ENCODE results near the gene ATP8B4. TPM values are rescaled to one million over a fixed set of nuclear protein-coding genes. Genes with fewer than 3 reads are reported as not detected.

ATP8B4 gene
- total and polyA plus RNA-seq, 2 donors (not counting 3 experiments of a cell fraction or from before 2014, with no cell fraction given): not detected

GRCh38 chr15:49823987-49824774 lies 294.9 kb downstream of the ATP8B4 start:
- dilution Hi-C loops (cut with MboI; ENCODE audit: extremely low pct_ligation_motif_present, low sequenced_read_pairs) (no loop called here), intact Hi-C loops (cut with micrococcal nuclease) (no loop called here)
- FAIRE-seq (no peak), DNase-seq (ENCODE audit: low read depth, low spot score) (no peak)
- Histone ChIP-seq H3K4me3 (replicated peaks in 1 of 3; ENCODE audit: insufficient read depth in 1 of 3, low read depth in 1 of 3, low read length in 3 of 3) (no peak overlapping the region), H3K9ac (replicated peaks; ENCODE audit: extremely low read depth, insufficient read depth, low read length) (no peak overlapping the region), H3K27me3 (ENCODE audit: control insufficient read depth in 2 of 2, insufficient read depth in 2 of 2, low read length in 2 of 2) (no peaks in the 10 kb centered on the region), H2AFZ (ENCODE audit: low read depth, low read length) (no peak overlapping the region), H3K9me1 (replicated peaks; ENCODE audit: control insufficient read depth, extremely low read depth, insufficient read depth, low read length) (no peaks in the 10 kb centered on the region), H3K4me2 (ENCODE audit: insufficient read depth, low read length) (no peak overlapping the region), H3K36me3 (ENCODE audit: control insufficient read depth in 2 of 2, extremely low read depth in 1 of 2, insufficient read depth in 2 of 2, low read length in 2 of 2) (no peaks in the 10 kb centered on the region), H3K27ac (ENCODE audit: insufficient read depth, low read depth, low read length) (no peak overlapping the region), H3K9me3 (replicated peaks; ENCODE audit: control insufficient read depth, insufficient read depth, low read length) (no peaks in the 10 kb centered on the region), H3K4me1 (ENCODE audit: control insufficient read depth, extremely low read depth, insufficient read depth, low read length) (no peaks in the 10 kb centered on the region), H4K20me1 (replicated peaks; ENCODE audit: control insufficient read depth, extremely low read depth, insufficient read depth, low read length) (no peaks in the 10 kb centered on the region), H3K79me2 (ENCODE audit: control insufficient read depth, insufficient read depth, low read length) (no peaks in the 10 kb centered on the region)
- TF ChIP-seq FOS (IDR thresholded peaks at IDR 0.05; ENCODE audit: borderline replicate concordance, insufficient read depth, low read length) (no peak), EZH2 (IDR thresholded peaks at IDR 0.05; ENCODE audit: borderline replicate concordance, low read depth, low read length, severe bottlenecking) (no peak), POLR2A (IDR thresholded peaks at IDR 0.05; ENCODE audit: low read depth, low read length) (no peak), MYC (IDR thresholded peaks at IDR 0.05; ENCODE audit: low read depth, low read length) (no peak), POLR2AphosphoS5 (IDR thresholded peaks at IDR 0.05; ENCODE audit: insufficient read depth, low read depth, low read length) (no peak), JUN (IDR thresholded peaks at IDR 0.05; ENCODE audit: borderline replicate concordance, insufficient read depth, insufficient read length, low read depth) (no peak), GATA2 (IDR thresholded peaks at IDR 0.05; ENCODE audit: insufficient read depth, insufficient read length, low read depth, low read length) (no peak), CTCF (IDR thresholded peaks at IDR 0.05; ENCODE audit: extremely low read depth in 1 of 2, insufficient read depth in 1 of 2, low read depth in 1 of 2, low read length in 2 of 2) (no peak), MAX (IDR thresholded peaks at IDR 0.05; ENCODE audit: insufficient read depth, insufficient read length) (no peak)
- no TSS peak for BruUV-seq (replicated peaks)
- CTCF ChIA-PET: no interaction called here
- POLR2A ChIA-PET: no interaction called here

Data from endothelial cell of umbilical vein (primary cell).